NB4 (cell line): Measurements from ENCODE around the gene FOXRED2.

Source experiments
- CTCF ChIP-seq: IDR thresholded peaks from one replicate; pipeline ENCODE4 v1.5.1; 2012; ENCODE audit warnings: low read depth, low read length
- MAX ChIP-seq: IDR thresholded peaks from 2 replicates; pipeline ENCODE4 v1.6.1; 2011; ENCODE audit warnings: low read depth, low read length
- MYC ChIP-seq: IDR thresholded peaks from 2 replicates; pipeline ENCODE4 v1.6.1; 2011; ENCODE audit warnings: low read depth, low read length
- POLR2A ChIP-seq: IDR thresholded peaks from 2 replicates; pipeline ENCODE4 v1.6.1; 2011; ENCODE audit warnings: mild to moderate bottlenecking; ENCODE audit not compliant: insufficient read length; ENCODE audit errors: extremely low read depth

GRCh38 chr22:36452250-36452977 is 54.4 kb downstream of the FOXRED2 start:
- no peak for TF ChIP-seq CTCF
- TF ChIP-seq MAX = no peak
- TF ChIP-seq POLR2A = no peak
- TF ChIP-seq MYC = no peak
